GM18502 (cell line): Measurements from ENCODE around the gene B3GNT5.

ENCODE experiments used
- ATAC-seq: cut with Tn5 transposase; IDR thresholded peaks from one replicate; pipeline ENCODE4 v1.9.1; 2021; ENCODE audit warnings: mild to moderate bottlenecking; ENCODE audit not compliant: unreplicated experiment, poor library complexity

Gene B3GNT5

GRCh38 chr3:183313764-183314163 lies 60.7 kb downstream of the B3GNT5 start:
- no peak for ATAC-seq

DNA sequence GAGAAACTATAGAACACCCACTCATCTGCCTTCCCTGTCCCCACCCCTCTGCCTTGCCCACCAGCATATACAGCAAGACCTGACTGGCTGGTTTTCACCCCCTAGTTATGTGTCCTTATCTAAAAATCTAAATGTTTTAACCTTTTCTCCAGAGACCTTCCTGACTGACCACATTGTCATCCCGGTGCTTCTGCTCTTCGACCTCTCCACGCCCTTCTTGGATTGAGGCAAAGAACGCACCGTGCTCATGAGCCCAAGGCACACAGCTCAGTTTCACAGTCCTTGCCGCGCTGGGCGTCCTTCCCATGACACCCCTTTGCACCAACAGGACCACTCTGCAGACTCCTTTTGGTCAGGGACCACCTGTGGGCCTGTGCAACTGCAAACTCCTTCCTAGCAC lies 62.7 kb downstream of the B3GNT5 start:
- no peak for ATAC-seq

DNA sequence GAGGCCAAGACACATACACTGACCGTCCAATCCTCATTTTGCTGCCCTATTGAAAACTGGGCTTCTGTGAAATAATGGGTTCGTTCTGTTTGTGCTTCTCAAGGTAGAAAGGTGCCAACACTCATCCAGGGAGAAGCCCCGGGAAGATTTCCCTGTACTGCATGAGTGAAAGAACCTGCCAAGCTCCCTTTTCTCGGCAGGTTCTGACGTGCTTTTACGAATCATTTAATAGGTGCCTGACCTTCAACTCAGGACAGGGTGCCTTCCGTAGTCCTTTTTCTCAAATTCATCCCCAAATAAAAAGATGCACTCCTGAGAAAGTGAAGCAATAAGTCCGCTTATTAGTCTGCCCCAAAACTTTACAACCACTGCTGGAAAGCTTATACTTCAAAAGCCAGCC lies 64.2 kb downstream of the B3GNT5 start:
- no peak for ATAC-seq

DNA sequence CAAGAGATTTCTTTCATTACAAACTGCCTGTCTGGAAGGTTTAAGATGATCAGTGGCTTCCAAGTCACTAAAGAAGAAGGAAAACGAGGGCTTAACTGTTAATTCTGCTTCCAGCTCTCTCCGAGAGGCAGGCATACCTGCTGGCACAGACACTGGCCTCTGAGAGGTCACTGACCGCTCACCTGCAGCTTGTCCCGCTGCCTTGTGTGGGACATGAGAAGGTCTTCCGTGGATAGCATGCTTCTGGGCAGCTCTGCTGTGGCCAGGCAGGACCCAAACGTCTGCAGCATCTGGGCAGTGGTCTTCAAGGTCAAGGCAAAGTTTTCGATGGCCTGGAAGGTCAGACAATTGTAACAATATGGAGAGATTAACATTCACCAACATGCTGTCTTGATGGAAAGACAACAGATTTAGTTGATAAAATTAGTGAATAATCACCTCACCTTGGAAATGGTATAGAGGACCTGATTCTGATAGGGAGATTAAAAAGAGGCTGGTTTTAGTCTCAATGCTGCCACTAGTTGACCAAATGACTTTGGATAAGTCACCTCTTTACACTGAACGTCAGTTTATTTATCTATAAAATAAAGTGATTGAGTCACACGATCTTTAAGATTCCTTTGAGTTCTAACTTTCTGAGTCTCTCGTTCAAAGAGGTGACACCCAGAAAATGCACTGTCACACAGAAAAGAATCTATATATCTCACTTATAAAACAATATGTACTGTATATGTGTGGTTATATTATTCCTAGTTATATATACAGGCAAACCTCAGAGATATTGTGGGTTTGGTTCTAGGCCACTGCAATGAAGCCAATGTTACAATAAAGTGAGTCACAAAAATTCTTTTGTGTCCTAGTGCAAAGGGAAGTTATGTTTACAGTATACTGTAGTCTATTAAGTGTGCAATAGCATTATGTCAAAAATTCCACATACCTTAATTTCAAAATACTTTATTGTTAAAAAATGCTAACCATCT lies 65.1 kb downstream of the B3GNT5 start:
- ATAC-seq: no peak

DNA sequence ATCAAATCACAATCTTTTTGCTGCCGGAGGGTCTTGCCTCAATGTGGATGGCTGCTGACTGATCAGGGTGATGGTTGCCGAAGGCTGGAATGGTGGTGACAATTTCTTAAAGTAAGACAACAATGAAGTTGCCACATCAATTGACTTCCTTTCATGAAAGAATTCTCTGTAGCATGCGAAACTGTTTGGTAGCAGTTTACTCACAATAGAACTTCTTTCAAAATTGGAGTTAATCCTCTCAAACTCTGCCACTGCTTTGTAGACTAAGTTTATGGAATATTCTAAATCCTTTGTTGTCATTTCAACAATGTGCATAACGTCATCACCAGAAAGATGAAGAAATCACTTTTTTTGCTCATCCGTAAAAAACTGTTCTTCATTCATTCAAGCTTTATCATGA lies 65.8 kb downstream of the B3GNT5 start:
- ATAC-seq: no peak

GRCh38 chr3:183319371-183319770 lies 66.3 kb downstream of the B3GNT5 start:
- ATAC-seq: no peak
